Fibroblast of lung (primary cell): ENCODE results near the gene SLC16A3.

Source experiments
- CTCF ChIP-seq, 2 donors: IDR thresholded peaks in 1 of 2; conservative IDR thresholded peaks in 1 of 2; 1 replicate in 1 of 2; 2 replicates in 1 of 2; pipeline ENCODE4 v1.5.1; 2011 to 2012; ENCODE audit warnings: low read length in 2 of 2, control low read depth in 1 of 2, inconsistent platforms in 1 of 2, low read depth in 1 of 2, mild to moderate bottlenecking in 1 of 2
- EZH2 ChIP-seq: IDR thresholded peaks from 2 replicates; pipeline ENCODE4 v1.5.1; 2012; ENCODE audit warnings: low read length, control low read depth, mild to moderate bottlenecking; ENCODE audit errors: missing control alignments

DNA sequence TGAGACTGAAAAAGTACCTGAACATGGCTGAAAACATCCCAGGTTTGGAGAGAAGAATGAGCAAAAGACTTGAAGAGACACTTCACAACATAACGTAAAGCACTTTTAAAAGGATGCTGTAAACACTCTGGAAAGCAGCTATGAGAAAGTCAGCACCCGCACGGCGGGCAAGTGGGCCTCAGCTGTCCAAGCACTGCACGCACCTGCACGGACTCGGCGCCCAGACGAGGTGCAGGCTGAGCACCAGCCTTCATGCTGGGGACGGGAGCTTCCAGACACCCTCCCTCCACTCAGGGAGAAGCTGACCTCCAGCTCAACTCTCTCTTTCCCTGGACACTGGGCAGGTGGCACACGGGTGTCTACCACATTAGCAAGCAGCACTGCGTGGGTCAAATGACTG lies 29.3 kb upstream of the SLC16A3 start:
- TF ChIP-seq CTCF (conservative IDR thresholded peaks at IDR 0.05 in 1 of 2, IDR thresholded peaks at IDR 0.05 in 1 of 2; ENCODE audit: low read depth in 1 of 2, low read length in 2 of 2) (no peak), EZH2 (no peak)
